OCI-LY3 (cell line): ENCODE measurements around the gene RASSF1.

ENCODE experiments used
- CTCF ChIP-seq: fragments of 200-600, 300-600 bp; sonication (generic); IDR thresholded peaks from 2 replicates; pipeline ENCODE4 v1.5.1; 2014; ENCODE audit warnings: antibody characterized with exemption, low read length, low read depth
- EZH2phosphoT487 ChIP-seq: fragments of 200-600 bp; shearing (Covaris generic); IDR thresholded peaks from 2 replicates; pipeline ENCODE4 v1.6.1; 2018; ENCODE audit warnings: antibody characterized with exemption, mixed run types, low read depth

DNA sequence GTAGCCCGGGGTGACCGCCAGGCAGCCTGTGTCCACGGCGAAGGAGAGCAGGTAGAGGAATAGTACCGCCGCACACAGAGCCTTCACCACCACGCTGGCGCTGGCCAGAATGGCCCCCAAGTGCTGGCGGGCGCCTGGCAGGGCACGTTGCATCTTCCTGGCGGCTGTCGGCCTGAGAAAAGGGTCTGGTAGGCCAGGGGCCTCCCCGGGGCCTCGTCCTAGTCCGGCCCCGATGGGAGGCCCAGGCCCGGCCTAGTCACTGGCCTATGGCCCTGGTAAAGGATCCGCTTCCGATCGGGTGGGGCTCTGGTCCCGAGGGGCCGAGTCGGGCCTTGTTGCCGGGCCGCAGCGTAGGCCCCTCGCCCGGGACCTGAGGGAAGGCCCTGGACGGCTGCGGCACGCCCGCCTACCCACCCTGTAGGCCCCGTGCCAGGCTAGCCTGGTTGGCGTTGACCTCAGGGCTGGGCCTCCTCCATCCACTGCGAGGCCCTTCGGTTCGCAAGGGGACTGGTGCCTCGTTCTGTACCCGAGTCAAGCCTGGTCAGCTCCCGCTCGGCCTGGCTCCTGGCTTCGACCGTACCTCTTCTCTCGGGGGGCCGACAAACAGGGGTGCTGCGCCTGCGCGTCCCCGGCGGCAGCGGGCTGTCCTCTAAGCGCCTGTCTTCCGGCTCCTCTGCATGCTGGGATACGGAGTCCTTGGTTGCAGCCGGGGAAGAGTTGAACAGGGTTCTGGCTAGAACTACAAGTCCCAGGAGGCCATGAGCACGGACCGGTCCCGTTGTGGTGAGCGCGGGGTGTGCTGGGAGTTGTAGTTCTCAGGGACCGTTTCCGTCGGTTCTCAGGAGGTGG lies 18.5 kb upstream of the RASSF1 start, which contains the start of gene TMEM115:
- no peak for TF ChIP-seq CTCF
- no peak for TF ChIP-seq EZH2phosphoT487
